ENCODE results near the gene TBCD.

TBCD gene

DNA sequence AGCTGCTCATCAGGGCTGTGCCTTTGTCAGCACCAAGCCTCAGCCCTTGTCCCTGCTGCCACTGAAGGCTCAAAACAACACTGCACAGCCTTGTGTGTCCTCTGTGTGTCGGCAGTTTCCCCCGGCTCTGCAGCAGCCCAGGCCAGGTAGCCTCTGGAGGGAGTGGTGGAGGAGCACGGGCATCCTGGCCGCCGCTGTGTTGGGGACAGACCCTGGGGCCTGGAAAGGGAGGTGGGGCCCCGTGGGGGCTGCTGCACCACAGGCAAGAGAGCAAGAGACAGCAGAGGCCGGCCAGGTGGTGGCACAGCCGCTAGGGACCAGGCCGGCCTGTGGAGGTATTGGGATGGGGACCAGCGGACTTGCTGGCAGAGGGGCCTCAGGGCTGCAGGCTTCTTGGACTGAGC lies 184.9 kb downstream of the TBCD start:
- Mint-ChIP-seq H3K27me3 (no peaks in the 10 kb centered on the region), H3K27ac (no peak overlapping the region), H3K36me3 (peaks cover 64 to 80% of the 10 kb centered on the region in 2 donors), H3K9me3 (no peaks in the 10 kb centered on the region), H3K4me1 (peaks cover 0 to 5% of the 10 kb centered on the region in 2 donors), H3K4me3 (no peak overlapping the region)
- DNase-seq (no peak), ATAC-seq (replicated peaks) (no peak)

- DNase-seq (no peak), ATAC-seq (replicated peaks) (no peak)
- H3K27me3 Mint-ChIP-seq: no peaks in the 10 kb centered on the region
- H3K9me3 Mint-ChIP-seq: no peaks in the 10 kb centered on the region
- H3K36me3 Mint-ChIP-seq: peaks cover 64 to 80% of the 10 kb centered on the region in 2 donors
- H3K27ac Mint-ChIP-seq: no peak overlapping the region
- no peak overlapping the region for H3K4me3 Mint-ChIP-seq
- H3K4me1 Mint-ChIP-seq: peaks cover 0 to 5% of the 10 kb centered on the region in 2 donors
Measured at GRCh38 chr17:82937411-82938371, 185.8 kb downstream of the TBCD start.

- no peak for DNase-seq
- no peak overlapping the region for H3K27ac Mint-ChIP-seq
- no peaks in the 10 kb centered on the region for H3K27me3 Mint-ChIP-seq
- ATAC-seq (replicated peaks): no peak
- peaks cover 0 to 5% of the 10 kb centered on the region in 2 donors for H3K4me1 Mint-ChIP-seq
- H3K36me3 Mint-ChIP-seq: peaks cover 64 to 81% of the 10 kb centered on the region in 2 donors
- H3K4me3 Mint-ChIP-seq: no peak overlapping the region
- peaks cover 0 to 4% of the 10 kb centered on the region in 2 donors for H3K9me3 Mint-ChIP-seq
Measured at GRCh38 chr17:82938486-82938872, 186.6 kb downstream of the TBCD start.

- no peak for ATAC-seq (replicated peaks)
- no peaks in the 10 kb centered on the region for H3K27me3 Mint-ChIP-seq
- H3K36me3 Mint-ChIP-seq: peaks cover 67 to 84% of the 10 kb centered on the region in 2 donors
- no peak for DNase-seq
- peaks cover 0 to 5% of the 10 kb centered on the region in 2 donors for H3K4me1 Mint-ChIP-seq
- no peak overlapping the region for H3K27ac Mint-ChIP-seq
- no peak overlapping the region for H3K4me3 Mint-ChIP-seq
- H3K9me3 Mint-ChIP-seq: peaks cover 4 to 7% of the 10 kb centered on the region in 2 donors
Measured at GRCh38 chr17:82938873-82939620, 187.2 kb downstream of the TBCD start.

- H3K27ac Mint-ChIP-seq: no peak overlapping the region
- H3K27me3 Mint-ChIP-seq: no peaks in the 10 kb centered on the region
- no peak for ATAC-seq (replicated peaks)
- DNase-seq: no peak
- H3K36me3 Mint-ChIP-seq: peaks cover 74 to 89% of the 10 kb centered on the region in 2 donors
- no peak overlapping the region for H3K4me3 Mint-ChIP-seq
- peaks cover 10 to 12% of the 10 kb centered on the region in 2 donors for H3K9me3 Mint-ChIP-seq
- peaks cover 0 to 5% of the 10 kb centered on the region in 2 donors for H3K4me1 Mint-ChIP-seq
Measured at GRCh38 chr17:82939621-82940135, 187.8 kb downstream of the TBCD start.

DNA sequence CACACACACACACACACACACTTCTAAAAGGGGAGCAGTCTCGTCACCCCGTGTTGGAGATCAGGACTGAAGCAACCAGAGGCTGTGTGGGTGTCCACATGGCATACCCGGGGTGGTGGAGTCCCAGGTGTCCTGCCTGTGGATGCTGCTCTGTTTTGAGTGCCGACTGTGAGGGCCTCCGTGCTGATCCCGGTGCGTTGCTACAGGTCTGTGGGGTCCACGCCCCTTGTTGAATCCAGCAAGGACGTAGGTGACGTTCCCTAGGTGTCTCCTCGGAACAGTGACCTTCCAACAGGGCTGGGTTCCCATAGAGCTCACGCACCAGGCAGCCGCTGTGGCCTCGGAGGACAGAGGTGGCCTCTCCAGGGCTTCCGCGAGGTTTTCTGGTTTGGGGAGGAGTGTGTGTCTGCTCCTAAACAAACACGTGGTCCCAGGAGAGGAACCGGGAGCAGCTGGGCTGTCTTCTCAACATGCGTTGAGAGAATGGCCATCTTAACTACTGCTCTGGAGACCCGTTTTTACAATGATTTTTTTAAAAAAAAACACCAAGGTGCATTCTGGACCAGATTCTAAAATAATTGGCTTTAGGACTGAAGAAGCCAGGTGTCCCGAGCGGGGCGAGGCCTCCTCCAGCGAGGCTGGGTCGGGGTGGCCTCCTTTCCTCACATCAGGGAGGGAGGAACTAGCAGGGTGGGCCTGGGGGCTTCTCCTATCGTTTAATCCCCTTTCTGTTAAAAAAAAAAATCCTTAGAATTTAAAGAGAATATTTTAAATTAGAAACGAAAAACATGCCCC lies 188.6 kb downstream of the TBCD start:
- no peak overlapping the region for H3K4me3 Mint-ChIP-seq
- no peak overlapping the region for H3K27ac Mint-ChIP-seq
- H3K36me3 Mint-ChIP-seq: peaks cover 81 to 91% of the 10 kb centered on the region in 2 donors
- DNase-seq (no peak), ATAC-seq (replicated peaks) (no peak)
- no peaks in the 10 kb centered on the region for H3K27me3 Mint-ChIP-seq
- H3K9me3 Mint-ChIP-seq: peaks cover 16 to 18% of the 10 kb centered on the region in 2 donors
- peaks cover 0 to 5% of the 10 kb centered on the region in 2 donors for H3K4me1 Mint-ChIP-seq

DNA sequence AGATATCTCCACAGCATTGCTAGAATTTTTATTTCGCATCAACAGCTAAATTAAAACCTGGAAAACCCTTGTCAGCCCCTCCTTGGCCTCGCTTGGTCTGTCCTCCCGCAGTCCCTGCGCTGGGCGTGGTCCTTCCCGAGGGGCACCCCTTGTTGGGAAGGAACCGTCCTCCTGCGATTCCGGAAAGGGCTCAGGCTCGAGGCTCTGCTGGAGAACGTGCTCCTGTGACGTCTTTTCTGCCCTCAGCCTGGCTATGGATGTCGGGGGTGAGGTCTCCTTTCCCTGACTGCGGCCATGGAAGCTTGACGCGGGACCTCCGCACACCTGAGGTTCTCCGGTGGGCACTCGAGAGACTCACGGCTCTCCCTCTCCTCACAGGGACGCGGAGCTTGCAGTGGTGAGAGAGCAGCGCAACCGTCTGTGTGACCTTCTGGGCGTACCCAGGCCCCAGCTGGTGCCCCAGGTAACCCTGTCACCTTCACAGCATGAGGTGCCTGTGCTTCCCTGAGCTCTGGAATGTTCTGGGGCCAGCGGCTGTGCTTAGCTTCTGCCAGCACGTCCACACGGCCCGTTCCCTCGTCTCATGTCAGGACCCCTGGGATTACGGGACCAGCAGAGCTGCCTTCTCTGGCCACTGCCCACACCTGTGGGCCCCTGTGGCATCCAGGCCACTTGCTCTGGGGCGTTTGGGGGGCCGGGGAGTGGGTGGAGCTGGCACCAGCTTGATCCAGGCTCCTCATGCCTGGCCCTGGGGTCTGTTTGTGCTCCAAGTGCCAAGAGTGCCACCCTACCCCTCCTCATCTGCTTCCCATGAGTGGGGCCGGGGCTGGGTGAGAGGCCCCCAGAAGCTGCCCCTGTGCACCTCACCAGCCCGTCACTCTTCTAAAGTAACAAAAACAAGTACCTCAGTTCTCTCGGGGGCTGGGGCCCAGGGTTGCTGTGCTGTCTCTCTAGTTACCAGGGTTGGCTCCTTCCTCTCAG lies 189.4 kb downstream of the TBCD start:
- Mint-ChIP-seq H3K36me3 (peaks cover 82 to 91% of the 10 kb centered on the region in 2 donors), H3K4me3 (no peak overlapping the region), H3K9me3 (peaks cover 24 to 26% of the 10 kb centered on the region in 2 donors), H3K4me1 (no peaks in the 10 kb centered on the region), H3K27me3 (no peaks in the 10 kb centered on the region), H3K27ac (peak overlapping the region; percentile 20)
- DNase-seq: no peak
- no peak for ATAC-seq (replicated peaks)

- Mint-ChIP-seq H3K27ac (peak overlapping the region; percentile 85), H3K4me1 (no peaks in the 10 kb centered on the region), H3K9me3 (peaks cover 27 to 28% of the 10 kb centered on the region in 2 donors), H3K36me3 (peaks cover 79 to 91% of the 10 kb centered on the region in 2 donors), H3K4me3 (no peak overlapping the region), H3K27me3 (no peaks in the 10 kb centered on the region)
- ATAC-seq (replicated peaks): no peak
- DNase-seq: no peak
Measured at GRCh38 chr17:82942166-82943130, 190.6 kb downstream of the TBCD start.

- H3K27ac Mint-ChIP-seq: peak overlapping the region; percentile 60
Measured at GRCh38 chr17:82943339-82943738, 191.5 kb downstream of the TBCD start.

DNA sequence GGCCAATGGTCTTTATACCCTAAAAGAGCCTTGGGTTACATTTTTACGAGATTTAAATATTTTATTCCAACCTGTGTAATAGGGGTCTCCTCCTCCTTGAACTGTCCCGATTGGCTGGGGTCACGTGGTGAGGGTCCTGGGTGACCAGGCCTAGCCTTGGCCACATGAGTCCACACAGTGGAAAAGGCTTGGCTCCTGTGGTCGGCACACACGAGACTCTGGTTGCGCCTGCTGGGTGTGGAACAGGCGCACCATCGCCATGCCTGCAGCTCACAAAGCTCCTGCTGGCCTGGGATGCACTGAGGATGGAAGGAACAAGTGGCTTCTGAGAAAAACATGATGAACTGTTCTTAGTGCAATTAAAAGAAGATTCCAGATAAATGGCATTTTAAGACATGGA lies 191.9 kb downstream of the TBCD start:
- Mint-ChIP-seq H3K27ac (peak overlapping the region; percentile 37), H3K4me1 (peaks cover 0 to 2% of the 10 kb centered on the region in 2 donors), H3K36me3 (peaks cover 80 to 90% of the 10 kb centered on the region in 2 donors), H3K4me3 (no peak overlapping the region), H3K27me3 (no peaks in the 10 kb centered on the region), H3K9me3 (peaks cover 31 to 32% of the 10 kb centered on the region in 2 donors)
- no peak for ATAC-seq (replicated peaks)
- DNase-seq: no peak

More at GRCh38 chr17:82943339-82943738, 191.5 kb downstream of the TBCD start:
- Mint-ChIP-seq H3K9me3 (peaks cover 31 to 32% of the 10 kb centered on the region in 2 donors), H3K36me3 (peaks cover 81 to 92% of the 10 kb centered on the region in 2 donors), H3K4me3 (no peak overlapping the region), H3K4me1 (peaks cover 0 to 2% of the 10 kb centered on the region in 2 donors), H3K27me3 (no peaks in the 10 kb centered on the region)
- ATAC-seq (replicated peaks): no peak
- no peak for DNase-seq

GRCh38 chr17:82944990-82945389 lies 193.1 kb downstream of the TBCD start:
- Mint-ChIP-seq H3K9me3 (peaks cover 31 to 37% of the 10 kb centered on the region in 2 donors), H3K4me3 (no peak overlapping the region), H3K27ac (no peak overlapping the region), H3K4me1 (peaks cover 0 to 2% of the 10 kb centered on the region in 2 donors), H3K36me3 (peaks cover 81 to 90% of the 10 kb centered on the region in 2 donors), H3K27me3 (no peaks in the 10 kb centered on the region)
- DNase-seq (no peak), ATAC-seq (replicated peaks) (no peak)

GRCh38 chr17:82946081-82946480 lies 194.2 kb downstream of the TBCD start:
- H3K9me3 Mint-ChIP-seq: peaks cover 31 to 39% of the 10 kb centered on the region in 2 donors
- no peak for ATAC-seq (replicated peaks)
- no peaks in the 10 kb centered on the region for H3K27me3 Mint-ChIP-seq
- peaks cover 86 to 91% of the 10 kb centered on the region in 2 donors for H3K36me3 Mint-ChIP-seq
- H3K27ac Mint-ChIP-seq: no peak overlapping the region
- H3K4me3 Mint-ChIP-seq: no peak overlapping the region
- H3K4me1 Mint-ChIP-seq: peaks cover 0 to 2% of the 10 kb centered on the region in 2 donors
- no peak for DNase-seq

All from stimulated activated naive B cell treated with anti-CD40 and anti-IgM and Interleukin-4, amounts not matched to agents 10 μg/mL and 1 μg/mL and 100 μg/mL, for 72 hours (primary cell).